ENCODE results near the gene HERC5. TPM values are rescaled to one million over a fixed set of nuclear protein-coding genes. Genes with fewer than 3 reads are reported as not detected.

HERC5 gene
- 10 to 100 TPM; 21.1 to 49.9 TPM for total RNA-seq

DNA sequence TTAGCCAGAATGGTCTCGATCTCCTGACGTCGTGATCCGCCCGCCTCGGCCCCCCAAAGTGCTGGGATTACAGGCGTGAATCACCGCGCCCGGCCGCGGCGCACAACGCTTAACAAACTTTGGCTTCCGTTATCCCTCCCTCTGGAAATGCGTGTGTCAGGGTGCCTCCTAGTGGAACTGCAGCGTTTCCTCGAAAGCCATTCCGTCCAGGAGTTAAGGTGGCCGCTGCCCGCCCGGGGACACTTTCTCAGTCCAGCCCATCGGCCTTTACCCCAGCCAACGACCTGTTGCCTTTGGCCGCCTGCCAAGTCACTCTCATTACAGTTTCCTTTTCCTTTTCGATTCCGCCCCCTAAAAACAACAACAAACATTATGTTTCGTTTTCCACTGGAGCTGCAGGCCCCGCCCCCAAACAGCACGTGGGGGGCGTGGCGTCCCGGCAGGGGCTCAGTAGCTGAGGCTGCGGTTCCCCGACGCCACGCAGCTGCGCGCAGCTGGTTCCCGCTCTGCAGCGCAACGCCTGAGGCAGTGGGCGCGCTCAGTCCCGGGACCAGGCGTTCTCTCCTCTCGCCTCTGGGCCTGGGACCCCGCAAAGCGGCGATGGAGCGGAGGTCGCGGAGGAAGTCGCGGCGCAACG lies at the start of gene HERC5:
Gene HERC5, plus strand, starts transcription at position 450 of the 637 bp plus-strand sequence. Its CDS starts 151 bp downstream, at position 601.
- DNase-seq (peak; percentile 92 to 94), ATAC-seq (replicated peaks in 1 of 2) (peak; percentile 96 to 97)
- H3K27ac Mint-ChIP-seq, result peak within 1 kb of the TSS; percentile 98
- peaks cover 9% of the 10 kb centered on the region for H3K27me3 Mint-ChIP-seq (ENCODE audit: low read depth)
- peaks cover 5 to 8% of the 10 kb centered on the region in 2 donors for H3K36me3 Mint-ChIP-seq (ENCODE audit: insufficient read depth in 2 of 2)
- H3K9me3 Mint-ChIP-seq, result peaks cover 0 to 2% of the 10 kb centered on the region in 2 donors
- H3K4me1 Mint-ChIP-seq (ENCODE audit: low read depth), result peaks cover 24% of the 10 kb centered on the region
- peak within 1 kb of the TSS; percentile 96 to 97 for H3K4me3 Mint-ChIP-seq

DNA sequence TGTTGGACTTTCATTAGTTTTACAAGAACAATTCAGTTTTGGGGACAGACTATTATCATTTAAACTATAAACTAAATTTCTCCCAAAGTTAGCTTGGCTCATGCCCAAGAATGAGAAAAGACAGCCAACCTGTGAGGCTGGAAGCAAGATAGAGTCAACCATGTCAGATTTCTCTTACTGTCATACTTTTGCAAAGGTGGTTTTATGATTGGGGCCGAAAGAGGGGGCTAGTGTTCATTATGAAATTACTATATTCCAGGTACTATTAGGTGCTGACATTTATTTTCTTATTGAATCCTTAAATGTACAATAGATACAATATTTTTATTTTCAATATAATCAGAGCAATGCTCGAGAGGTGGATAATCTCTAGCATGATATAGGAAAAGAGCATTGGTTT lies 47.7 kb upstream of the HERC5 start:
- DNase-seq (no peak), ATAC-seq (replicated peaks in 1 of 2) (no peak)
- Mint-ChIP-seq H3K27ac (peak overlapping the region; percentile 13), H3K4me3 (no peak overlapping the region), H3K27me3 (ENCODE audit: low read depth) (no peaks in the 10 kb centered on the region), H3K4me1 (ENCODE audit: low read depth) (peaks cover 20% of the 10 kb centered on the region), H3K36me3 (ENCODE audit: insufficient read depth in 2 of 2) (peaks cover 0 to 6% of the 10 kb centered on the region in 2 donors), H3K9me3 (no peaks in the 10 kb centered on the region)

DNA sequence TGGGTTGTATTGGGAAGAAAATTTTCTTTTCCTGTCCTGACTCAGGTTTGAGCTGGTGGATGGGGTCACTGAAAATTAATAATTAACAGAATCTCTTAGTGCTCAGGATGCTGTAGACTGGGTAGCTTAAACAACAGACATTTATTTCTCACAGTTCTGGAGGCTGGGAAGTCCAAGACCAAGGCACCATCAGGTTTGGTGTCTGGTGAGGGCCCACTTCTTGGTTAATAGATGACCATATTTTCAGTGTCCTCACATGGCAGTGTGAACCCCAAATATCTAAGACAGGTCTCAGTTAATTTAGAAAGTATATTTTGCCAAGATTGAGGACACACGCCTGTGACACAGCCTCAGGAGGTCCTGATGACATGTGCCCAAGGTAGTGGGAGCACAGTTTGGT lies 47.1 kb upstream of the HERC5 start:
- DNase-seq, result no peak
- Mint-ChIP-seq H3K4me3 (no peak overlapping the region), H3K9me3 (no peaks in the 10 kb centered on the region), H3K4me1 (ENCODE audit: low read depth) (peaks cover 20% of the 10 kb centered on the region), H3K27ac (no peak overlapping the region), H3K27me3 (ENCODE audit: low read depth) (no peaks in the 10 kb centered on the region), H3K36me3 (ENCODE audit: insufficient read depth in 2 of 2) (peaks cover 0 to 6% of the 10 kb centered on the region in 2 donors)
- no peak for ATAC-seq (replicated peaks in 1 of 2)

DNA sequence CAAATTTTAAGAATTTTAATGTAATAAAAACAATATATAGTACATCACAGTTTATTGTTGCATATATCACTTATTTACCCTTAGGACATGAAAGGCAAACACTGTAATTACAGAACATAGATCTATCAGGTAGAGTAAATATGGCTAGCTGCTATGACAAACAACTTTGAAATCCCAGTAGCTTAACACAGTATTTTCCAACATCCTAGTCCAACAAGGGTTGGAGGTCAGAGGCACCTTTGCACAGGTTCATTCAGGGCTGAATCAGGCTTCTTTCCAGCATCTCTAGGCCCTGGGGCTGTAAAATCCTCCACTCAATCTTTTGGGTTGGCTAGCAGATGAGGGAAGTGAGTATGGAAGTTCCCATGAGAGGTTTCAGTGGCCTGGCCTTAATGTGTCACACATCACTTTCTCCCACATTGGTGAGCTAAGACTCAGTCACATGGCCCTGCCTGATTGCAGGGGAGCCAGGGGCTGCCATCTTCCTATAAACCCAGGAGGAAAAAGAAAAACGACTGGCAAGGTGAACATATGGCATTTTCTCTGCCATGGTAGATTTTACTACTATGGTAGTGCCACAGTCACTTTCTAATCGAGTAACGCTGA lies 45.3 kb upstream of the HERC5 start:
- Mint-ChIP-seq H3K9me3 (no peaks in the 10 kb centered on the region), H3K4me3 (no peak overlapping the region), H3K36me3 (ENCODE audit: insufficient read depth in 2 of 2) (peaks cover 0 to 3% of the 10 kb centered on the region in 2 donors), H3K4me1 (ENCODE audit: low read depth) (peaks cover 20% of the 10 kb centered on the region), H3K27me3 (ENCODE audit: low read depth) (no peaks in the 10 kb centered on the region), H3K27ac (peak overlapping the region; percentile 42)
- DNase-seq (peak; percentile 16 to 18), ATAC-seq (replicated peaks in 1 of 2) (peak; percentile 75 to 91)

DNA sequence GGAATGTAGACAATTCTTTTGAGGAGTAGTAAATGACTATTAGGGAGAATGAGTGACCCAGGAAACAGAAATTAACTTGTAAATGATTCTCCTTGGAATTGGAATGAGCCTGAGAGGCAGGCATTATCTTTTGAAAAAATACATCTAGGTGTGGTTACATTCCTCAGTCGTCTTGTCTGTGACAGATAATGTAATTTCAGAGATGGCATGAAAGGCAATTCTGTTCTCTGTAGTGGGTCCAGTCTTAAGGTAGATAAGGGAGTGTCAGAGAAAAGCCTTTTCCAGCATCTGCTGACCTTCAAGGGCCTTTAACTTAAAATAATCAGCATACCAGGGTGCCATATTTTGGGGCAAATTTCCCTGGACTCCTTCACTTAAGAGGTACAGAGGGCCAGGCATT lies 43.1 kb upstream of the HERC5 start:
- Mint-ChIP-seq H3K4me3 (no peak overlapping the region), H3K9me3 (no peaks in the 10 kb centered on the region), H3K36me3 (ENCODE audit: insufficient read depth in 2 of 2) (peaks cover 0 to 3% of the 10 kb centered on the region in 2 donors), H3K4me1 (ENCODE audit: low read depth) (peaks cover 9% of the 10 kb centered on the region), H3K27ac (no peak overlapping the region), H3K27me3 (ENCODE audit: low read depth) (no peaks in the 10 kb centered on the region)
- DNase-seq (no peak), ATAC-seq (replicated peaks in 1 of 2) (no peak)

DNA sequence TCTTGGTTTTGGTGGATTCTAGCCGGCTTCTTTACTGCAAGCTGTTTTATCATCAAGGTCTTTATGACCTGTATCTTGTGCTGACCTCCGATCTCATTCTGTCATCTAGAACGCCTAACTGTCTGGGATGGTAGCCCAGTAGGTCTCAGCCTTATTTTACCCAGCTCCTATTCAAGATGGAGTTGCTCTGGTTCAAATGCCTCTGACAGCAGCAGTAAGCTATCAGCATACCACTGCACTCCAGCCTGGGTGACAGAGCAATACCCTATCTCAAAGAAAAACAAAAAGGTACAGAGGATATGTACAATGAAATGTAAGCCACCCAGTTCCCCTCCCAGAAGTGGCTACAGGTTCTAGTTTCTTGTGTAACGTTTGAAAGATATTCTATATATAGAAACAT lies 42.2 kb upstream of the HERC5 start:
- Mint-ChIP-seq H3K36me3 (ENCODE audit: insufficient read depth in 2 of 2) (peaks cover 0 to 3% of the 10 kb centered on the region in 2 donors), H3K9me3 (no peaks in the 10 kb centered on the region), H3K4me3 (no peak overlapping the region), H3K27me3 (ENCODE audit: low read depth) (no peaks in the 10 kb centered on the region), H3K4me1 (ENCODE audit: low read depth) (peaks cover 11% of the 10 kb centered on the region), H3K27ac (no peak overlapping the region)
- no peak for ATAC-seq (replicated peaks in 1 of 2)
- DNase-seq, result no peak

DNA sequence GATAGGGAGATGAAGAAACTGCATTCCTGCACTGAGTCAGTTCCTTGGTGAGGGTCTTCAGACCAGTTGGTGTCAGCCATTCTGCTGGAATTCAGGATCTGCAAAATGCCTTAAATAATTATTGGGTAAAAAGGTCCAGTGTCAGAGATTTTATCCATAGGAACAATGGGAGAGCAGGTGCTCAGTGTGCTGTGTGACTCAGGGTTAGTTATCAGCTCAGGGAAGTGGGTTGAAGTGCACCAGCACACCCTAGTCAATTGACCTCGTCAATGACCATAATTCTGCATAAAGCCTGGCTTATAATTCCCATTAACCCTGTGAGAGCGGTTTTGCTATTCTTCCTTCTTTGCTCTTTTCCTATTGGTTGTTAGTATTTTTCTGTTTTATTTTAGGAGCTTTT lies 40.9 kb upstream of the HERC5 start:
- no peak overlapping the region for H3K4me3 Mint-ChIP-seq
- H3K27me3 Mint-ChIP-seq (ENCODE audit: low read depth), result no peaks in the 10 kb centered on the region
- H3K36me3 Mint-ChIP-seq (ENCODE audit: insufficient read depth in 2 of 2), result no peaks in the 10 kb centered on the region
- H3K27ac Mint-ChIP-seq, result no peak overlapping the region
- DNase-seq, result no peak
- ATAC-seq (replicated peaks in 1 of 2), result no peak
- H3K9me3 Mint-ChIP-seq, result no peaks in the 10 kb centered on the region
- H3K4me1 Mint-ChIP-seq (ENCODE audit: low read depth), result peaks cover 15% of the 10 kb centered on the region

DNA sequence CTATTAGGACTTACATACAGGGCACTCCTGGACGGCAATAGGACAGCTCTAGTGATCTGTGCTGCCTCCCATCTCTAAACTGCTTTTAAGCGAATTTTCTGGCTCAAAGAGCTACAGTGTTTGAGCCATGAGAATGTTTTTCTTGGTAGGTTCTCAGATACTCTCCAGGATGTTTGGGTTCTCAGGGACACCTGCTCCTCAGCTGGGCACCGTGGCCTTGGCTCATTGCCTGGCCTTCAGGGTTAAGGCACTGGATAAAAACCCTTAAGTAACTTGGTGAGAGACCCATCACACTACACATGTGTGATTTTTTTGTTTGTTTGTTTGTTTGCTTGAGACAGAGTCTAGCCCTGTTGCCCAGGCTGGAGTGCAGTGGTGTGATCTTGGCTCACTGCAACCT lies 38.5 kb upstream of the HERC5 start:
- ATAC-seq (replicated peaks in 1 of 2), result no peak
- Mint-ChIP-seq H3K27ac (no peak overlapping the region), H3K36me3 (ENCODE audit: insufficient read depth in 2 of 2) (peaks cover 0 to 4% of the 10 kb centered on the region in 2 donors), H3K4me3 (no peak overlapping the region), H3K9me3 (no peaks in the 10 kb centered on the region), H3K4me1 (ENCODE audit: low read depth) (peaks cover 6% of the 10 kb centered on the region), H3K27me3 (ENCODE audit: low read depth) (no peaks in the 10 kb centered on the region)
- no peak for DNase-seq

DNA sequence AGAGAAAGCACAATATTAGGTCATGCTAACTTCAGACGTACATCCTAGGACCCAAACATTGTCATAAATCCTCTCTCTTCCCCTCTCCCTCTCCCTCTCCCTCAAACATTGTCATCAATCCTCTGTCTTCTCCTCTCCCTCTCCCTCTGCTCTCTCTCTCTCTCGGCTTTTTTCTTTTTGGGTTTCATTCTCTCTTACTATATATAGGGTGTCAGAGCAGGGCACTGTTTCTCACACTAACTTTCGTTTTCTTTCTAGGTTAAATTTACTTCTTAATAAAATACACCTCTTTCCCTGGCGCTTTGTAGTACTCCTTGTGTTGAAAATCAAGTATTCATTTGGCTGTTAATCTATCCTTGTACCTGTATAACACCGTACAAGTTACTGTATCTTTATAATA lies 37.0 kb upstream of the HERC5 start:
- H3K36me3 Mint-ChIP-seq (ENCODE audit: insufficient read depth in 2 of 2), result peaks cover 0 to 4% of the 10 kb centered on the region in 2 donors
- DNase-seq, result no peak

DNA sequence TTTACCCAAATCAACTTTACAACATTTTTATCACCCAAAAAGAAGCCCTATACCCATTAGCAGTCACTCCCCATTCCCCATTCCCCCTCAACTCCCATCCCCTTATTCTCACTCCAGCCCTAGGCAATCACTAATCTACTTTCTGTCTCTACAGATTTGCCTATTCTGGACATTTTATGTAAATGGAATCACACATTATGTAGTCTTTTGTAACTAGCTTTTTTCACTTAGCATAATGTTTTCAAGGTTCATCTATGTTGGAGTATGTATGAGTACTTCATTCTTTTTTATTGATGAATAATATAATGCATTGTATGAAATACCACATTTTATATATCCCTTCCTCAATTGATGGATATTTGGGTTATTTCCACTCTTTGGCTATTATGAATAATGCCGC lies 36.1 kb upstream of the HERC5 start:
- ATAC-seq (replicated peaks in 1 of 2) (no peak), DNase-seq (no peak)
- no peak overlapping the region for H3K27ac Mint-ChIP-seq
- H3K4me1 Mint-ChIP-seq (ENCODE audit: low read depth), result peaks cover 6% of the 10 kb centered on the region
- peaks cover 0 to 6% of the 10 kb centered on the region in 2 donors for H3K36me3 Mint-ChIP-seq (ENCODE audit: insufficient read depth in 2 of 2)
- no peaks in the 10 kb centered on the region for H3K27me3 Mint-ChIP-seq (ENCODE audit: low read depth)
- H3K9me3 Mint-ChIP-seq, result no peaks in the 10 kb centered on the region
- no peak overlapping the region for H3K4me3 Mint-ChIP-seq

More for the DNA sequence above, 37.0 kb upstream of the HERC5 start:
- Mint-ChIP-seq H3K27ac (no peak overlapping the region), H3K27me3 (ENCODE audit: low read depth) (no peaks in the 10 kb centered on the region), H3K4me3 (no peak overlapping the region), H3K4me1 (ENCODE audit: low read depth) (peaks cover 6% of the 10 kb centered on the region), H3K9me3 (no peaks in the 10 kb centered on the region)
- ATAC-seq (replicated peaks in 1 of 2), result no peak

DNA sequence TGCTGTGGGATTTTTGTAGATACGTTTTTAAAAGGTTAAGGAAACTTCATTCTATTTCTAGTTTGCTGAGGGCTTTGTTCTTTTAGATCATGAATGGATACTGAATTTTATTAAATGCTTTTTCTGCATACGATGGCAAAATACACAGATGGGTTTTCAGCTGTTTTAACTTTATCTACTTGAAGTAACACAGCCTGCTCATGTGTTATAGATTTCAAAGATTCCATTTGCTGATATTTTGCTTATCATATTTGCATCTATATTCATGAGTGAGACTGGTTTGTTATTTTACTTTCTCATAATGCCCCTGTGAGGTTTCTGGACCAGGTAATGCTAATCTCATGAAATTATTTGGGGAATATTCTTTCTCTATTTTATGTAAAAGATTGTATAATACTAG lies 34.5 kb upstream of the HERC5 start:
- no peaks in the 10 kb centered on the region for H3K27me3 Mint-ChIP-seq (ENCODE audit: low read depth)
- H3K36me3 Mint-ChIP-seq (ENCODE audit: insufficient read depth in 2 of 2), result peaks cover 0 to 6% of the 10 kb centered on the region in 2 donors
- H3K4me3 Mint-ChIP-seq, result no peak overlapping the region
- ATAC-seq (replicated peaks in 1 of 2) (no peak), DNase-seq (no peak)
- H3K4me1 Mint-ChIP-seq (ENCODE audit: low read depth), result peaks cover 6% of the 10 kb centered on the region
- H3K27ac Mint-ChIP-seq, result no peak overlapping the region
- H3K9me3 Mint-ChIP-seq, result no peaks in the 10 kb centered on the region

DNA sequence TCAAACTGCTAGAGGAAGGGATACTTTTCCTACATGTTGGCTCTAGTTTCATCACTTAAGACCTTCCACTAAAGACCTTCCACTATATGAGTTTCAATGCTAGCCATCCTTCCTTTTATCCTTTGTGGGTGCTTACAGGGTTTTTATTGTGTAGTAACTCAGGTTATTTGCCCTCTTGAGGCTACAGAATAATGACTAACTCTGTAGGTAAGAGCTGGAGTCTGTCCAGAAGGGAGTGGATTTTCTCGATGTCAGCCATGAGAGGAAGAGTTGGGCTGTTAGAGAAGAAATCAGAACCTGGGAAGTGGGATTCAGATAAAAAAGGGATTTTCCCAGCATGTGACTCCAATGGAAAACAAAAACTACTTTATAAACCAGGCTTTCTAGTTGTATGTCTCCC lies 27.5 kb upstream of the HERC5 start:
- peaks cover 4% of the 10 kb centered on the region in 2 donors for H3K36me3 Mint-ChIP-seq (ENCODE audit: insufficient read depth in 2 of 2)
- no peak overlapping the region for H3K27ac Mint-ChIP-seq
- no peaks in the 10 kb centered on the region for H3K27me3 Mint-ChIP-seq (ENCODE audit: low read depth)
- H3K9me3 Mint-ChIP-seq, result no peaks in the 10 kb centered on the region
- ATAC-seq (replicated peaks in 1 of 2), result no peak
- DNase-seq, result no peak
- no peaks in the 10 kb centered on the region for H3K4me1 Mint-ChIP-seq (ENCODE audit: low read depth)
- no peak overlapping the region for H3K4me3 Mint-ChIP-seq

DNA sequence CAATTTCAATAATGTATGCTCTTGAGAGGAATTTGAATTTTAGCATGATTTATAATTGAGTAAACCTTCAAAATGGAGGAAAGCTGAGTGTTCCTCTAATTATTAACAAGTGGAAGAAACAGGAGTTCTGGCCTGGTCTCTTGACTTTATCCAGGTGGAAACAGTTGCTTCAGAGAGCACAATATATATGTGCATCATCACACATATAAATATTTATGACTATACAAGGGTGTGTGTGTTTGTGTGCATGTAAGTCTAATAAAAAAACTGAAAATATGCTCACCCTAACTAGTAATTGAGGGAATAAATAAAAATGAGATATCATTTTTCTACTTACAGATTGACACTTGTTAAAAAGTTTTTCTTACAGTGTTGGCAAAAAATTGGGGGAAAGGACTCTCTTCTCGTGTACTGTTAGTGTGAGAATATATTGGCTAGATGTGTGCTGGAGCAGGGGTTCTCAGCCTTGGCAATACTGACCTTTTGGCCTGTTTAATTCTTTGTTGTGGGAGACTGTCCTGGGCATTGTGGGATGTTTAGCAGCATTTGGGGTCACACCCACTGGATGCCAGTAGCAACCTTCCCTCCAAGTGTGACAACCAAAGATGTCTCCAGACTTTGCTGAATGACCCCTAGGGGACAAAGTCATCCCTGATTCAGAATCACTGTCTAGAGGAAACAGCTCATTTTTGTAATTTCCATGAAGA lies 20.8 kb upstream of the HERC5 start:
- H3K27ac Mint-ChIP-seq, result peak overlapping the region; percentile 35
- H3K4me3 Mint-ChIP-seq, result no peak overlapping the region
- DNase-seq, result no peak
- H3K4me1 Mint-ChIP-seq (ENCODE audit: low read depth), result no peaks in the 10 kb centered on the region
- no peaks in the 10 kb centered on the region for H3K27me3 Mint-ChIP-seq (ENCODE audit: low read depth)
- ATAC-seq (replicated peaks in 1 of 2), result no peak
- no peaks in the 10 kb centered on the region for H3K9me3 Mint-ChIP-seq
- H3K36me3 Mint-ChIP-seq (ENCODE audit: insufficient read depth in 2 of 2), result peaks cover 3 to 4% of the 10 kb centered on the region in 2 donors

All from activated T-cell treated with anti-CD3 and anti-CD28 coated beads, Interleukin-2, amount 50 U/mL, for 72 hours (primary cell).